ENCODE data around the gene DGKI. TPM values are rescaled to one million over a fixed set of nuclear protein-coding genes. Genes with fewer than 3 reads are reported as not detected.

DGKI gene
- total and polyA plus RNA-seq, 2 experiments from 2014 or later = 0.16 to 1.0 TPM

DNA sequence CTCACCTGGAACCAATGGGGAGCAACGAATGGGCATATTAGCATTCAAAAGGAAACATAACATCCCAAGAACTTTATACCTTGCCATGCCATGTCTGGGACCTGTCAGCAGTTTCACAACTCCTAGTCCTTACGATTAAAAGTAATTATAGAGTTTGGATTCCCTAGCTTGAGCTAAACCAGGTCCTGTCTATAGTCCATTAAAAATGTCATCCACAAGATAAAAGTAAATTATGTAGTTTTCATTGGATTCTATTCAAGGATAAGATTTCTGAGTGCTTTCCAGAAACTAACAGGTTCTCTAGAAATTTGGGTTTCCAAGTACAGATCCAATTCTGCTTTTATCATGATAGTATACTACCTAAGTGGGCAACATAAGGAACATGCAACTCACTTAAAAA, 339.7 kb downstream of the DGKI start:
- Histone ChIP-seq H3F3A (replicated peaks; ENCODE audit: low read depth) (no peaks in the 10 kb centered on the region), H3K4me3 (no peak overlapping the region), H4K20me1 (replicated peaks; ENCODE audit: insufficient read depth) (no peaks in the 10 kb centered on the region), H3K9me2 (ENCODE audit: insufficient read depth) (peaks cover 9% of the 10 kb centered on the region), H2AFZ (no peak overlapping the region), H3K4me1 (ENCODE audit: insufficient read depth) (peaks cover 4% of the 10 kb centered on the region; the same call in 1 of the 2 replicates), H3K36me3 (ENCODE audit: insufficient read depth) (no peaks in the 10 kb centered on the region), H3K27me3 (ENCODE audit: insufficient read depth) (no peaks in the 10 kb centered on the region), H3K79me2 (replicated peaks; ENCODE audit: insufficient read depth) (no peaks in the 10 kb centered on the region), H3K4me2 (no peak overlapping the region), H3K27ac (ENCODE audit: low read depth) (no peak overlapping the region)
- no peaks in the 10 kb centered on the region for H3K36me3 Mint-ChIP-seq (ENCODE audit: low read depth)
- no peaks in the 10 kb centered on the region for H3K9me3 Mint-ChIP-seq
- ATAC-seq (no peak), DNase-seq (ENCODE audit: low spot score) (no peak)
- no peak for TF ChIP-seq ETS1 (IDR thresholded peaks at IDR 0.05)
- no peak for TF ChIP-seq POLR2AphosphoS5 (IDR thresholded peaks at IDR 0.05; ENCODE audit: low read depth)
- no peak for TF ChIP-seq ZNF114 (CRISPR knock-in tag; IDR thresholded peaks at IDR 0.05)
- no peak for TF ChIP-seq EZH2 (IDR thresholded peaks at IDR 0.05; ENCODE audit: low read depth, unreplicated experiment)
- no peak for TF ChIP-seq ZNF331 (CRISPR knock-in tag; IDR thresholded peaks at IDR 0.05; ENCODE audit: low read depth)
- no peak for TF ChIP-seq JUNB (IDR thresholded peaks at IDR 0.05; ENCODE audit: unreplicated experiment)
- H3K4me3 Mint-ChIP-seq = no peak overlapping the region
- no peak overlapping the region for H3K27ac Mint-ChIP-seq
- H3K4me1 Mint-ChIP-seq = peaks cover 16% of the 10 kb centered on the region
- no peaks in the 10 kb centered on the region for H3K27me3 Mint-ChIP-seq (ENCODE audit: insufficient read depth, low read depth, poor library complexity)

DNA sequence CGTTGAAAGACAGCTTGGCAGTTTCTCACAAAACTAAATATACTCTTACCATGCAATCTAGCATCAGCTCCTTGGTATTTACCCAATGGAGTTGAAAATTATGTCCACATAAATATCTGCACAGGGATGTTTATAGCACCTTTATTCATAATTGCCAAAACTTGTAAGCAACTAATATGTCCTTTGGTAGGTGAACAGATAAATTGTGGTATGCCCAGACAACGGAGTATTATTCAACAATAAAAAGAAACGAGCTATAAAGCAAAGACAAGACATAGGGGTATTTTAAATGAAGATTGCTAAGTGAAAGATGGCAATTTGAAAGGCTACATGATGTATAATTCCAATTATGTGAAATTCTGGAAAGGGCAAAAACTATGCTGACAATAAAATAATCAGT, 340.7 kb downstream of the DGKI start:
- Mint-ChIP-seq H3K27me3 (ENCODE audit: insufficient read depth, low read depth, poor library complexity) (no peaks in the 10 kb centered on the region), H3K4me3 (no peak overlapping the region), H3K27ac (no peak overlapping the region), H3K9me3 (no peaks in the 10 kb centered on the region), H3K4me1 (peaks cover 16% of the 10 kb centered on the region), H3K36me3 (ENCODE audit: low read depth) (no peaks in the 10 kb centered on the region)
- DNase-seq (ENCODE audit: low spot score) (no peak), ATAC-seq (no peak)
- H3K27ac ChIP-seq (ENCODE audit: low read depth) = no peak overlapping the region
- H3K4me2 ChIP-seq = no peak overlapping the region
- peaks cover 4% of the 10 kb centered on the region; the same call in 1 of the 2 replicates for H3K4me1 ChIP-seq (ENCODE audit: insufficient read depth)
- no peaks in the 10 kb centered on the region for H3F3A ChIP-seq (replicated peaks; ENCODE audit: low read depth)
- no peaks in the 10 kb centered on the region for H3K27me3 ChIP-seq (ENCODE audit: insufficient read depth)
- no peak overlapping the region for H2AFZ ChIP-seq
- H3K4me3 ChIP-seq = no peak overlapping the region
- H4K20me1 ChIP-seq (replicated peaks; ENCODE audit: insufficient read depth) = no peaks in the 10 kb centered on the region
- no peaks in the 10 kb centered on the region for H3K36me3 ChIP-seq (ENCODE audit: insufficient read depth)
- no peaks in the 10 kb centered on the region for H3K79me2 ChIP-seq (replicated peaks; ENCODE audit: insufficient read depth)
- peaks cover 9% of the 10 kb centered on the region for H3K9me2 ChIP-seq (ENCODE audit: insufficient read depth)
- TF ChIP-seq ZNF331 (CRISPR knock-in tag; IDR thresholded peaks at IDR 0.05; ENCODE audit: low read depth) (no peak), ETS1 (IDR thresholded peaks at IDR 0.05) (no peak), NANOG (IDR thresholded peaks at IDR 0.05; ENCODE audit: borderline replicate concordance) (no peak), EZH2 (IDR thresholded peaks at IDR 0.05; ENCODE audit: low read depth, unreplicated experiment) (no peak), REST (IDR thresholded peaks at IDR 0.05; ENCODE audit: unreplicated experiment) (no peak), EZH2phosphoT487 (IDR thresholded peaks at IDR 0.05; ENCODE audit: unreplicated experiment) (no peak), ZNF114 (CRISPR knock-in tag; IDR thresholded peaks at IDR 0.05) (no peak)
- TF ChIP-seq, protein P1, sequence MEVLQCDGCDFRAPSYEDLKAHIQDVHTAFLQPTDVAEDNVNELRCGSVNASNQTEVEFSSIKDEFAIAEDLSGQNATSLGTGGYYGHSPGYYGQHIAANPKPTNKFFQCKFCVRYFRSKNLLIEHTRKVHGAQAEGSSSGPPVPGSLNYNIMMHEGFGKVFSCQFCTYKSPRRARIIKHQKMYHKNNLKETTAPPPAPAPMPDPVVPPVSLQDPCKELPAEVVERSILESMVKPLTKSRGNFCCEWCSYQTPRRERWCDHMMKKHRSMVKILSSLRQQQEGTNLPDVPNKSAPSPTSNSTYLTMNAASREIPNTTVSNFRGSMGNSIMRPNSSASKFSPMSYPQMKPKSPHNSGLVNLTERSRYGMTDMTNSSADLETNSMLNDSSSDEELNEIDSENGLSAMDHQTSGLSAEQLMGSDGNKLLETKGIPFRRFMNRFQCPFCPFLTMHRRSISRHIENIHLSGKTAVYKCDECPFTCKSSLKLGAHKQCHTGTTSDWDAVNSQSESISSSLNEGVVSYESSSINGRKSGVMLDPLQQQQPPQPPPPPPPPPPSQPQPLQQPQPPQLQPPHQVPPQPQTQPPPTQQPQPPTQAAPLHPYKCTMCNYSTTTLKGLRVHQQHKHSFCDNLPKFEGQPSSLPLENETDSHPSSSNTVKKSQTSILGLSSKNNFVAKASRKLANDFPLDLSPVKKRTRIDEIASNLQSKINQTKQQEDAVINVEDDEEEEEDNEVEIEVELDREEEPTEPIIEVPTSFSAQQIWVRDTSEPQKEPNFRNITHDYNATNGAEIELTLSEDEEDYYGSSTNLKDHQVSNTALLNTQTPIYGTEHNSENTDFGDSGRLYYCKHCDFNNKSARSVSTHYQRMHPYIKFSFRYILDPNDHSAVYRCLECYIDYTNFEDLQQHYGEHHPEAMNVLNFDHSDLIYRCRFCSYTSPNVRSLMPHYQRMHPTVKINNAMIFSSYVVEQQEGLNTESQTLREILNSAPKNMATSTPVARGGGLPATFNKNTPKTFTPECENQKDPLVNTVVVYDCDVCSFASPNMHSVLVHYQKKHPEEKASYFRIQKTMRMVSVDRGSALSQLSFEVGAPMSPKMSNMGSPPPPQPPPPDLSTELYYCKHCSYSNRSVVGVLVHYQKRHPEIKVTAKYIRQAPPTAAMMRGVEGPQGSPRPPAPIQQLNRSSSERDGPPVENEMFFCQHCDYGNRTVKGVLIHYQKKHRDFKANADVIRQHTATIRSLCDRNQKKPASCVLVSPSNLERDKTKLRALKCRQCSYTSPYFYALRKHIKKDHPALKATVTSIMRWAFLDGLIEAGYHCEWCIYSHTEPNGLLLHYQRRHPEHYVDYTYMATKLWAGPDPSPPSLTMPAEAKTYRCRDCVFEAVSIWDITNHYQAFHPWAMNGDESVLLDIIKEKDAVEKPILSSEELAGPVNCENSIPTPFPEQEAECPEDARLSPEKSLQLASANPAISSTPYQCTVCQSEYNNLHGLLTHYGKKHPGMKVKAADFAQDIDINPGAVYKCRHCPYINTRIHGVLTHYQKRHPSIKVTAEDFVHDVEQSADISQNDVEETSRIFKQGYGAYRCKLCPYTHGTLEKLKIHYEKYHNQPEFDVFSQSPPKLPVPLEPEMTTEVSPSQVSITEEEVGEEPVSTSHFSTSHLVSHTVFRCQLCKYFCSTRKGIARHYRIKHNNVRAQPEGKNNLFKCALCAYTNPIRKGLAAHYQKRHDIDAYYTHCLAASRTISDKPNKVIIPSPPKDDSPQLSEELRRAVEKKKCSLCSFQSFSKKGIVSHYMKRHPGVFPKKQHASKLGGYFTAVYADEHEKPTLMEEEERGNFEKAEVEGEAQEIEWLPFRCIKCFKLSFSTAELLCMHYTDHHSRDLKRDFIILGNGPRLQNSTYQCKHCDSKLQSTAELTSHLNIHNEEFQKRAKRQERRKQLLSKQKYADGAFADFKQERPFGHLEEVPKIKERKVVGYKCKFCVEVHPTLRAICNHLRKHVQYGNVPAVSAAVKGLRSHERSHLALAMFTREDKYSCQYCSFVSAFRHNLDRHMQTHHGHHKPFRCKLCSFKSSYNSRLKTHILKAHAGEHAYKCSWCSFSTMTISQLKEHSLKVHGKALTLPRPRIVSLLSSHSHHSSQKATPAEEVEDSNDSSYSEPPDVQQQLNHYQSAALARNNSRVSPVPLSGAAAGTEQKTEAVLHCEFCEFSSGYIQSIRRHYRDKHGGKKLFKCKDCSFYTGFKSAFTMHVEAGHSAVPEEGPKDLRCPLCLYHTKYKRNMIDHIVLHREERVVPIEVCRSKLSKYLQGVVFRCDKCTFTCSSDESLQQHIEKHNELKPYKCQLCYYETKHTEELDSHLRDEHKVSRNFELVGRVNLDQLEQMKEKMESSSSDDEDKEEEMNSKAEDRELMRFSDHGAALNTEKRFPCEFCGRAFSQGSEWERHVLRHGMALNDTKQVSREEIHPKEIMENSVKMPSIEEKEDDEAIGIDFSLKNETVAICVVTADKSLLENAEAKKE (CRISPR knock-in tag; IDR thresholded peaks at IDR 0.05) = no peak

All from GM23338 (cell line).